ENCODE data around the gene EXOC6.

- no peak for TF ChIP-seq CTCF (IDR thresholded peaks at IDR 0.05)
- TF ChIP-seq ZFX (IDR thresholded peaks at IDR 0.05; ENCODE audit: borderline replicate concordance), result no peak
Observed at GRCh38 chr10:93087846-93088245, 239.5 kb downstream of the EXOC6 start.

Data from 22Rv1 (cell line).